Body of pancreas (tissue), 4 donors: ENCODE measurements around the gene MILR1.

Experiments used
- POLR2A ChIP-seq, 3 donors: fragments of 450-650 bp; IDR thresholded peaks; one replicate each; pipeline ENCODE4 v1.6.1; 2016; ENCODE audit warnings: antibody characterized with exemption in 3 of 3, mild to moderate bottlenecking in 2 of 3
- TF ChIP-seq, protein P1 (sequence below), 7 experiments: fragments of 450-650 bp in 4 of 7; fragments of 200-600 bp in 3 of 7; sonication (generic) in 3 of 7; IDR thresholded peaks; one replicate each; pipeline ENCODE4 v1.5.1; 2016 to 2019; ENCODE audit warnings: antibody characterized with exemption in 7 of 7

DNA sequence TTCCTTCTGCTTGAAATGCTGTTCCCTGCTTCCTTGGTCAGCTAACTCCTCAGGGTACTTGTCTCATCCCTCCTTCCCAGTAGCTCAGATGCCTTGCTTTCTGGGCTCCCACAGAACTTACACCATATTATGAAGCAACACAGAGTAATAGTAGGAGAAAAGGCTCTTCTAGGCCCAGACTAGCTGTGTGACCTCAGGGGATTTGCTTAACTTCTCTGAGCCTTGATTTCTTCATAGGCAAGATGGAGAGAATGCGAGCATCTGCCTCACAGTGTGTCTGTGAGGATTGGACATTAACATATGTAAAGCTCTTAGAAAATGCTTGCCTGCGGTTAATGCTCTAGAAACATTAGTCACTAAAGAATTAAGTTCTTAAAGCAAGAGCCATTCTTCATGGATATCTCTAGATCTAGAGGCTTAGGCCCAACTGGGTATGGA, 36.0 kb upstream of the MILR1 start:
- TF ChIP-seq, protein P1, sequence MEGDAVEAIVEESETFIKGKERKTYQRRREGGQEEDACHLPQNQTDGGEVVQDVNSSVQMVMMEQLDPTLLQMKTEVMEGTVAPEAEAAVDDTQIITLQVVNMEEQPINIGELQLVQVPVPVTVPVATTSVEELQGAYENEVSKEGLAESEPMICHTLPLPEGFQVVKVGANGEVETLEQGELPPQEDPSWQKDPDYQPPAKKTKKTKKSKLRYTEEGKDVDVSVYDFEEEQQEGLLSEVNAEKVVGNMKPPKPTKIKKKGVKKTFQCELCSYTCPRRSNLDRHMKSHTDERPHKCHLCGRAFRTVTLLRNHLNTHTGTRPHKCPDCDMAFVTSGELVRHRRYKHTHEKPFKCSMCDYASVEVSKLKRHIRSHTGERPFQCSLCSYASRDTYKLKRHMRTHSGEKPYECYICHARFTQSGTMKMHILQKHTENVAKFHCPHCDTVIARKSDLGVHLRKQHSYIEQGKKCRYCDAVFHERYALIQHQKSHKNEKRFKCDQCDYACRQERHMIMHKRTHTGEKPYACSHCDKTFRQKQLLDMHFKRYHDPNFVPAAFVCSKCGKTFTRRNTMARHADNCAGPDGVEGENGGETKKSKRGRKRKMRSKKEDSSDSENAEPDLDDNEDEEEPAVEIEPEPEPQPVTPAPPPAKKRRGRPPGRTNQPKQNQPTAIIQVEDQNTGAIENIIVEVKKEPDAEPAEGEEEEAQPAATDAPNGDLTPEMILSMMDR (IDR thresholded peaks at IDR 0.05): no peak
- TF ChIP-seq POLR2A (IDR thresholded peaks at IDR 0.05): no peak
